ENCODE results near the gene GPR158. TPM values are rescaled to one million over a fixed set of nuclear protein-coding genes. Genes with fewer than 3 reads are reported as not detected.

Gene GPR158
- total RNA-seq, 1 experiment from 2014 or later = not detected

DNA sequence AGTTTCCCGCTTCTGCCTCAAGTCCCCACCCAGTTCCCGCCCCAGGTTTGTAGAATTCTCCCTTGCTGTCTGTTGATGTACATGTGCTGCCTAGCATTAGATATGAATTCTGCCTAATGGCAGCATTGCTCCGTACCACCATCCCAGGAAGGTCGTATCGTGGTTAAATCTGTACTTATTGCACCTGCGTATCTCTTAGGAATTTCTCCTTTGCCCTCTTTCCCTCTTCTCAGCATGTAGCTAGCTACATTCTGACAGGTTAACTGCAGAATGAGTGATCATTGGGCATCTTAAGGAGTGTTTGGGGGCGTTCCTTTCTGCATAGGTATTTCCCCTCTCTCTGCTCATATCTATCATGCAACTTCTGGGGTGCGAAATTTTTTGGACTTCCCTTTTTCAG lies 293.1 kb downstream of the GPR158 start:
- Histone ChIP-seq H3F3A (ENCODE audit: low read length, unreplicated experiment) (no peaks in the 10 kb centered on the region), H3K36me3 (ENCODE audit: low read depth, low read length) (no peaks in the 10 kb centered on the region), H4K20me1 (ENCODE audit: low read length) (no peaks in the 10 kb centered on the region), H3K4me1 (ENCODE audit: insufficient read depth, low read length) (no peaks in the 10 kb centered on the region), H3K9me3 (ENCODE audit: low read length) (no peaks in the 10 kb centered on the region), H3K9ac (ENCODE audit: low read length) (no peak overlapping the region), H3K9me2 (replicated peaks; ENCODE audit: low read length) (no peaks in the 10 kb centered on the region), H2AFZ (ENCODE audit: low read length) (no peak overlapping the region), H3K4me2 (ENCODE audit: low read length) (no peak overlapping the region), H3K27me3 (ENCODE audit: low read length) (no peaks in the 10 kb centered on the region), H3K4me3 (ENCODE audit: low read length) (no peak overlapping the region), H3K79me2 (ENCODE audit: low read length) (no peaks in the 10 kb centered on the region), H3K27ac (ENCODE audit: low read length) (no peak overlapping the region)
- ChIA-PET CTCF (no interaction called here), POLR2A (ENCODE audit: unreplicated experiment) (no interaction called here)
- TF ChIP-seq, protein P1, sequence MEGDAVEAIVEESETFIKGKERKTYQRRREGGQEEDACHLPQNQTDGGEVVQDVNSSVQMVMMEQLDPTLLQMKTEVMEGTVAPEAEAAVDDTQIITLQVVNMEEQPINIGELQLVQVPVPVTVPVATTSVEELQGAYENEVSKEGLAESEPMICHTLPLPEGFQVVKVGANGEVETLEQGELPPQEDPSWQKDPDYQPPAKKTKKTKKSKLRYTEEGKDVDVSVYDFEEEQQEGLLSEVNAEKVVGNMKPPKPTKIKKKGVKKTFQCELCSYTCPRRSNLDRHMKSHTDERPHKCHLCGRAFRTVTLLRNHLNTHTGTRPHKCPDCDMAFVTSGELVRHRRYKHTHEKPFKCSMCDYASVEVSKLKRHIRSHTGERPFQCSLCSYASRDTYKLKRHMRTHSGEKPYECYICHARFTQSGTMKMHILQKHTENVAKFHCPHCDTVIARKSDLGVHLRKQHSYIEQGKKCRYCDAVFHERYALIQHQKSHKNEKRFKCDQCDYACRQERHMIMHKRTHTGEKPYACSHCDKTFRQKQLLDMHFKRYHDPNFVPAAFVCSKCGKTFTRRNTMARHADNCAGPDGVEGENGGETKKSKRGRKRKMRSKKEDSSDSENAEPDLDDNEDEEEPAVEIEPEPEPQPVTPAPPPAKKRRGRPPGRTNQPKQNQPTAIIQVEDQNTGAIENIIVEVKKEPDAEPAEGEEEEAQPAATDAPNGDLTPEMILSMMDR (conservative IDR thresholded peaks at IDR 0.05; ENCODE audit: low read depth, low read length) = no peak
- TF ChIP-seq EZH2phosphoT487 (IDR thresholded peaks at IDR 0.05; ENCODE audit: borderline replicate concordance, low read length) (no peak), EZH2 (IDR thresholded peaks at IDR 0.05; ENCODE audit: low read length, unreplicated experiment) (no peak)
- no peak for DNase-seq
- ATAC-seq = no peak
- BruUV-seq (replicated peaks) = no TSS peak
- intact Hi-C loops (cut with micrococcal nuclease) = no loop called here

DNA sequence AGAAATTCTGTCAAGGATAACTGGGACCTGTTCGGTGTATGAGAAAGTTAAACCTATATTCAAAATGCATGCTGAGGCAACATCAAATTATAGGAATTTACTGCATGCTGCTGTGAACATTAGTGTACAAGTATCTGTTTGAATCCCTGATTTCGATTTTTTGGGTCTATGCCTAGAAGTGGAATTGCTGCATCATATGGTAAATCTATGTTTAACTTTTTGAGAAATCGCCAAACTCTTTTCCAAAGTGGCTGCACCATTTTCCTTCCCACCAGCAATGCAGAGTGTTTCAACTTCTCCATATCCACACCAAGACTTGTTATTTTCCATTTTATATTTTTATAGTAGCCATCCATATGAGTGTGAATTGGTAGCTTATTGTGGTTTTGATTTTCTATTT lies 306.7 kb downstream of the GPR158 start:
- Histone ChIP-seq H3K36me3 (ENCODE audit: low read depth, low read length) (no peaks in the 10 kb centered on the region), H3K4me3 (ENCODE audit: low read length) (no peak overlapping the region), H3K79me2 (ENCODE audit: low read length) (no peaks in the 10 kb centered on the region), H3F3A (ENCODE audit: low read length, unreplicated experiment) (no peaks in the 10 kb centered on the region), H3K4me1 (ENCODE audit: insufficient read depth, low read length) (no peaks in the 10 kb centered on the region), H3K27ac (ENCODE audit: low read length) (no peak overlapping the region), H3K9ac (ENCODE audit: low read length) (no peak overlapping the region), H2AFZ (ENCODE audit: low read length) (no peak overlapping the region), H3K27me3 (ENCODE audit: low read length) (peaks cover 16% of the 10 kb centered on the region), H3K4me2 (ENCODE audit: low read length) (no peak overlapping the region), H4K20me1 (ENCODE audit: low read length) (no peaks in the 10 kb centered on the region), H3K9me3 (ENCODE audit: low read length) (no peaks in the 10 kb centered on the region), H3K9me2 (replicated peaks; ENCODE audit: low read length) (no peaks in the 10 kb centered on the region)
- ATAC-seq = no peak
- ChIA-PET POLR2A (ENCODE audit: unreplicated experiment) (no interaction called here), CTCF (no interaction called here)
- intact Hi-C loops (cut with micrococcal nuclease) = no loop called here
- TF ChIP-seq EZH2phosphoT487 (IDR thresholded peaks at IDR 0.05; ENCODE audit: borderline replicate concordance, low read length) (no peak), EZH2 (IDR thresholded peaks at IDR 0.05; ENCODE audit: low read length, unreplicated experiment) (no peak)
- TF ChIP-seq, protein P1 (conservative IDR thresholded peaks at IDR 0.05; ENCODE audit: low read depth, low read length) = no peak
- no TSS peak for BruUV-seq (replicated peaks)
- no peak for DNase-seq

DNA sequence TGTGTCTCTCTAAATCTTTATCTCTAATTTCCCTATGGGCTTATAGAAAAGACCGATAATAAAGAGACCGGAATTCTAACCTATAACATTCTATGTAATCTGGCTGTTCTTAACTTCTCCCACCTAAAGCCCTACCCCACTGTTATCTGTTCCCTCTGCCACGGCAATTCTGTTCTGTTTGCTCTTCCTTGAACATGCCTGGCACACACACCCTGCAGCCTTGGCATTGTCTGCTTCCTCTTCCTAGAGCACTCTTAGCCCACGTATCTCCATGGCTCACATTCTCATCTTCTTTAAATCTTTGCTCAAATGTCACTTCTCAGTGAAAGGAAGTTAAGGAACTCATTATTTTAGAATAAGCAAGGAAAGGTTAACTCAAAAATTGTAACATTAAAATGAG lies 309.2 kb downstream of the GPR158 start:
- Histone ChIP-seq H3K36me3 (ENCODE audit: low read depth, low read length) (no peaks in the 10 kb centered on the region), H3K4me2 (ENCODE audit: low read length) (no peak overlapping the region), H3K4me1 (ENCODE audit: insufficient read depth, low read length) (no peaks in the 10 kb centered on the region), H2AFZ (ENCODE audit: low read length) (no peak overlapping the region), H3K27me3 (ENCODE audit: low read length) (peaks cover 16% of the 10 kb centered on the region), H3K9me3 (ENCODE audit: low read length) (no peaks in the 10 kb centered on the region), H3K27ac (ENCODE audit: low read length) (no peak overlapping the region), H3K4me3 (ENCODE audit: low read length) (no peak overlapping the region), H3K9me2 (replicated peaks; ENCODE audit: low read length) (no peaks in the 10 kb centered on the region), H3K79me2 (ENCODE audit: low read length) (no peaks in the 10 kb centered on the region), H3K9ac (ENCODE audit: low read length) (no peak overlapping the region), H4K20me1 (ENCODE audit: low read length) (no peaks in the 10 kb centered on the region), H3F3A (ENCODE audit: low read length, unreplicated experiment) (no peaks in the 10 kb centered on the region)
- POLR2A ChIA-PET (ENCODE audit: unreplicated experiment) = no interaction called here
- intact Hi-C loops (cut with micrococcal nuclease) = no loop called here
- TF ChIP-seq, protein P1 (conservative IDR thresholded peaks at IDR 0.05; ENCODE audit: low read depth, low read length) = no peak
- TF ChIP-seq EZH2 (IDR thresholded peaks at IDR 0.05; ENCODE audit: low read length, unreplicated experiment) (no peak), EZH2phosphoT487 (IDR thresholded peaks at IDR 0.05; ENCODE audit: borderline replicate concordance, low read length) (no peak)
- no peak for ATAC-seq
- BruUV-seq (replicated peaks) = no TSS peak
- no peak for DNase-seq
- CTCF ChIA-PET = no interaction called here

All from PC-3 (cell line).